Hypothalamus (tissue), 51 donors: ENCODE results near the gene UCHL3.

Source experiments
- DNase-seq, 51 donors: peaks; one replicate each; lab custom pipeline; 2025; lab: John Stamatoyannopoulos, UW

UCHL3 gene

GRCh38 chr13:75549262-75550158 lies at the start of gene UCHL3:
Gene UCHL3, plus strand, starts transcription at chr13:75549791. Its CDS starts 30 bp downstream, at chr13:75549821.
- peak; percentile 63 to 97 (median 91) for DNase-seq

GRCh38 chr13:75505327-75505726 lies 44.3 kb upstream of the UCHL3 start:
- DNase-seq: peak in 1 of 51 donors; percentile 10

- DNase-seq: no peak
Measured at GRCh38 chr13:75506018-75506417, 43.6 kb upstream of the UCHL3 start.

- DNase-seq: peak in 3 of 51 donors; percentile 1 to 9 (median 2)
Measured at GRCh38 chr13:75507027-75508001, 42.3 kb upstream of the UCHL3 start.

GRCh38 chr13:75508002-75508548 lies 41.5 kb upstream of the UCHL3 start:
- DNase-seq: no peak

GRCh38 chr13:75511051-75511625 lies 38.5 kb upstream of the UCHL3 start:
- DNase-seq: no peak

GRCh38 chr13:75512253-75512652 lies 37.3 kb upstream of the UCHL3 start:
- peak in 1 of 51 donors; percentile 2 for DNase-seq

- DNase-seq: no peak
Measured at GRCh38 chr13:75513271-75513670, 36.3 kb upstream of the UCHL3 start.

- DNase-seq: no peak
Measured at GRCh38 chr13:75514080-75514995, 35.3 kb upstream of the UCHL3 start.

- DNase-seq: no peak
Measured at GRCh38 chr13:75518439-75519088, 31.0 kb upstream of the UCHL3 start.

GRCh38 chr13:75521956-75522355 lies 27.6 kb upstream of the UCHL3 start:
- DNase-seq: no peak

- DNase-seq: no peak
Measured at GRCh38 chr13:75530549-75530961, 19.0 kb upstream of the UCHL3 start.

- no peak for DNase-seq
Measured at GRCh38 chr13:75533861-75534260, 15.7 kb upstream of the UCHL3 start.

- peak; percentile 9 to 86 (median 57) for DNase-seq
Measured at GRCh38 chr13:75537401-75538365, 11.9 kb upstream of the UCHL3 start, which contains the start of gene COMMD6. Gene COMMD6, minus strand, starts transcription at chr13:75537841. Its CDS starts 36 bp downstream, at chr13:75537805.

GRCh38 chr13:75541287-75541686 lies 8.3 kb upstream of the UCHL3 start:
- DNase-seq: peak in 1 of 51 donors; percentile 10

- DNase-seq: no peak
Measured at GRCh38 chr13:75541961-75542360, 7.6 kb upstream of the UCHL3 start.

GRCh38 chr13:75544681-75545330 lies 4.8 kb upstream of the UCHL3 start:
- no peak for DNase-seq
